OCI-LY7 (cell line): ENCODE measurements around the gene VANGL1.

Experiments
- CTCF ChIP-seq: fragments of 200-600 bp; sonication (generic); conservative IDR thresholded peaks from 2 replicates; pipeline ENCODE4 v1.5.1; 2014; ENCODE audit warnings: mild to moderate bottlenecking, antibody characterized with exemption, low read length, moderate library complexity, mixed read lengths
- EZH2phosphoT487 ChIP-seq: fragments of 200-600 bp; sonication (generic); IDR thresholded peaks from 2 replicates; pipeline ENCODE4 v1.6.1; 2018; ENCODE audit warnings: low read depth, borderline replicate concordance, mild to moderate bottlenecking, mixed run types, antibody characterized with exemption, low read length, moderate library complexity, mixed read lengths

- TF ChIP-seq CTCF = no peak
- TF ChIP-seq EZH2phosphoT487 = no peak
These were observed 77.5 kb downstream of the VANGL1 start for GRCh38 chr1:115719285-115719684.
